HEK293 (cell line): ENCODE measurements around the gene SAMD3.

Experiments
- CTCF ChIP-seq: fragments of 450-650 bp; formaldehyde crosslinking; IDR thresholded peaks from 2 replicates; pipeline ENCODE4 v1.5.1; 2016; ENCODE audit warnings: missing biosample characterization, missing genetic modification characterization
- MZF1 ChIP-seq: fragments of 450-650 bp; formaldehyde crosslinking; IDR thresholded peaks from 2 replicates; pipeline ENCODE4 v1.5.1; 2017; ENCODE audit warnings: missing biosample characterization, missing genetic modification characterization, borderline replicate concordance
- PRDM4 ChIP-seq: fragments of 450-650 bp; formaldehyde crosslinking; IDR thresholded peaks from 2 replicates; pipeline ENCODE4 v1.5.1; 2017; ENCODE audit warnings: missing biosample characterization, missing genetic modification characterization
- REST ChIP-seq: fragments of 450-650 bp; formaldehyde crosslinking; IDR thresholded peaks from 2 replicates; pipeline ENCODE4 v1.5.1; 2016; ENCODE audit warnings: missing biosample characterization, missing genetic modification characterization
- SETDB1 ChIP-seq: IDR thresholded peaks from one replicate; pipeline ENCODE4 v1.6.1; 2017; ENCODE audit warnings: mild to moderate bottlenecking, low read length, moderate library complexity, mixed read lengths; ENCODE audit not compliant: insufficient read length
- ZBTB11 ChIP-seq: fragments of 450-650 bp; formaldehyde crosslinking; conservative IDR thresholded peaks from 2 replicates; pipeline ENCODE4 v1.5.1; 2016; ENCODE audit warnings: low read depth, missing biosample characterization, missing genetic modification characterization
- ZBTB20 ChIP-seq: fragments of 450-650 bp; formaldehyde crosslinking; IDR thresholded peaks from 2 replicates; pipeline ENCODE4 v1.5.1; 2016; ENCODE audit warnings: missing biosample characterization, missing genetic modification characterization
- ZFP37 ChIP-seq: fragments of 450-650 bp; formaldehyde crosslinking; IDR thresholded peaks from 2 replicates; pipeline ENCODE4 v1.5.1; 2016; ENCODE audit warnings: missing biosample characterization, missing genetic modification characterization
- ZNF121 ChIP-seq: fragments of 450-650 bp; formaldehyde crosslinking; IDR thresholded peaks from 2 replicates; pipeline ENCODE4 v1.5.1; 2016; ENCODE audit warnings: missing biosample characterization, missing genetic modification characterization
- ZNF280D ChIP-seq: fragments of 450-650 bp; formaldehyde crosslinking; IDR thresholded peaks from 2 replicates; pipeline ENCODE4 v1.5.1; 2016; ENCODE audit warnings: missing biosample characterization, missing genetic modification characterization
- ZNF777 ChIP-seq: fragments of 450-650 bp; formaldehyde crosslinking; IDR thresholded peaks from 2 replicates; pipeline ENCODE4 v1.5.1; 2017; ENCODE audit warnings: missing biosample characterization, missing genetic modification characterization, borderline replicate concordance

- TF ChIP-seq REST (tag by site-specific recombination) (no peak), CTCF (no peak), ZFP37 (no peak), ZNF280D (tag by site-specific recombination) (no peak), ZBTB20 (tag by site-specific recombination) (no peak), ZNF121 (tag by site-specific recombination) (no peak), ZNF777 (tag by site-specific recombination) (no peak), MZF1 (no peak), SETDB1 (no peak), ZBTB11 (no peak), PRDM4 (tag by site-specific recombination) (no peak)
Measured at GRCh38 chr6:130185658-130186057, 37.1 kb downstream of the SAMD3 start.
